Suprapubic skin (tissue), 4 donors: ENCODE measurements around the gene SLC6A12.

ENCODE experiments used
- CTCF ChIP-seq, 2 donors: fragments of 200-600 bp in 1 of 2; fragments of 450-650 bp in 1 of 2; sonication (generic) in 1 of 2; IDR thresholded peaks; one replicate each; pipeline ENCODE4 v1.5.1; 2016 to 2019; ENCODE audit warnings: antibody characterized with exemption in 2 of 2, mild to moderate bottlenecking in 1 of 2, moderate library complexity in 1 of 2
- EP300 ChIP-seq: sonication (generic); formaldehyde crosslinking; IDR thresholded peaks from one replicate; pipeline ENCODE4 v1.6.1; 2017; ENCODE audit warnings: antibody characterized with exemption
- POLR2A ChIP-seq, 2 donors: fragments of 450-650 bp; IDR thresholded peaks; one replicate each; pipeline ENCODE4 v1.6.1; 2017; ENCODE audit warnings: antibody characterized with exemption in 2 of 2, mild to moderate bottlenecking in 2 of 2, moderate library complexity in 2 of 2
- POLR2AphosphoS5 ChIP-seq, 3 donors: sonication (generic); formaldehyde crosslinking; IDR thresholded peaks; one replicate each; pipeline ENCODE4 v1.6.1; 2017; ENCODE audit warnings: antibody characterized with exemption in 3 of 3

GRCh38 chr12:226401-226800 is 12.4 kb upstream of the SLC6A12 start:
- TF ChIP-seq CTCF (IDR thresholded peaks at IDR 0.05): no peak
- no peak for TF ChIP-seq POLR2AphosphoS5 (IDR thresholded peaks at IDR 0.05)
- TF ChIP-seq POLR2A (IDR thresholded peaks at IDR 0.05): no peak
- no peak for TF ChIP-seq EP300
